H7 (cell line): ENCODE data around the gene APLP2. TPM values are rescaled to one million over a fixed set of nuclear protein-coding genes. Genes with fewer than 3 reads are reported as not detected.
A peak's percentile ranks its signal among the peaks of the same experiment; 100 is the strongest.

ENCODE experiments used
- DNase-seq: peaks from one replicate; pipeline ENCODE4 v3.0.0; 2012
- H3K27me3 ChIP-seq: 2 replicates; pipeline ENCODE4 v1.6.0; 2011; ENCODE audit warnings: mild to moderate bottlenecking, low read length; ENCODE audit not compliant: control insufficient read depth, insufficient read depth
- H3K36me3 ChIP-seq: replicated peaks from 2 replicates; pipeline ENCODE4 v1.5.1; 2011; ENCODE audit warnings: low read length; ENCODE audit not compliant: control insufficient read depth, insufficient read depth
- H3K4me3 ChIP-seq: 2 replicates; pipeline ENCODE4 v1.5.1; 2011; ENCODE audit warnings: low read depth, mild to moderate bottlenecking, control low read depth, low read length, moderate library complexity; ENCODE audit not compliant: insufficient read depth
- total RNA-seq: library from RNA; depleted of rRNA; stranded (reverse); fragments of >200 nt; shearing (Covaris generic); gene quantifications from 2 replicates; pipeline ENCODE4 v1.2.3, GENCODE V29; 2014

Gene APLP2
- total RNA-seq, 1 experiment from 2014 or later: 257 TPM

- Histone ChIP-seq H3K36me3 (peaks cover 43% of the 10 kb centered on the region), H3K4me3 (no peak overlapping the region), H3K27me3 (no peaks in the 10 kb centered on the region)
- no peak for DNase-seq
Measured at GRCh38 chr11:130127509-130127908, 57.8 kb downstream of the APLP2 start.

GRCh38 chr11:130128626-130129025 lies 58.9 kb downstream of the APLP2 start:
- no peak for DNase-seq
- Histone ChIP-seq H3K4me3 (no peak overlapping the region), H3K36me3 (peaks cover 44% of the 10 kb centered on the region), H3K27me3 (no peaks in the 10 kb centered on the region)

- peaks cover 46% of the 10 kb centered on the region for H3K36me3 ChIP-seq
- no peak for DNase-seq
- no peaks in the 10 kb centered on the region for H3K27me3 ChIP-seq
- no peak overlapping the region for H3K4me3 ChIP-seq
Measured at GRCh38 chr11:130129922-130130321, 60.2 kb downstream of the APLP2 start.

- peak; percentile 87 for DNase-seq
- H3K36me3 ChIP-seq: peaks cover 53% of the 10 kb centered on the region
- no peaks in the 10 kb centered on the region for H3K27me3 ChIP-seq
- no peak overlapping the region for H3K4me3 ChIP-seq
Measured at GRCh38 chr11:130131961-130132850, 62.5 kb downstream of the APLP2 start.

- H3K27me3 ChIP-seq: no peaks in the 10 kb centered on the region
- H3K36me3 ChIP-seq: peaks cover 43% of the 10 kb centered on the region
- no peak for DNase-seq
Measured at GRCh38 chr11:130133716-130134115, 64.0 kb downstream of the APLP2 start.

GRCh38 chr11:130136107-130136506 lies 66.4 kb downstream of the APLP2 start:
- Histone ChIP-seq H3K36me3 (peaks cover 39% of the 10 kb centered on the region), H3K27me3 (no peaks in the 10 kb centered on the region), H3K4me3 (no peak overlapping the region)
- no peak for DNase-seq

More at GRCh38 chr11:130133716-130134115, 64.0 kb downstream of the APLP2 start:
- H3K4me3 ChIP-seq: no peak overlapping the region

GRCh38 chr11:130137999-130138398 lies 68.3 kb downstream of the APLP2 start:
- Histone ChIP-seq H3K4me3 (no peak overlapping the region), H3K27me3 (no peaks in the 10 kb centered on the region), H3K36me3 (peaks cover 42% of the 10 kb centered on the region)
- no peak for DNase-seq

GRCh38 chr11:130139401-130139800 lies 69.7 kb downstream of the APLP2 start:
- Histone ChIP-seq H3K4me3 (no peak overlapping the region), H3K27me3 (no peaks in the 10 kb centered on the region), H3K36me3 (peaks cover 38% of the 10 kb centered on the region)
- DNase-seq: no peak

- DNase-seq: no peak
- Histone ChIP-seq H3K27me3 (no peaks in the 10 kb centered on the region), H3K4me3 (no peak overlapping the region), H3K36me3 (peaks cover 29% of the 10 kb centered on the region)
Measured at GRCh38 chr11:130141561-130142341, 72.1 kb downstream of the APLP2 start.

- no peak for DNase-seq
- H3K4me3 ChIP-seq: no peak overlapping the region
- peaks cover 23% of the 10 kb centered on the region for H3K36me3 ChIP-seq
- no peaks in the 10 kb centered on the region for H3K27me3 ChIP-seq
Measured at GRCh38 chr11:130144141-130144540, 74.4 kb downstream of the APLP2 start.

GRCh38 chr11:130144861-130145281 lies 75.2 kb downstream of the APLP2 start:
- H3K36me3 ChIP-seq: peaks cover 18% of the 10 kb centered on the region
- no peak for DNase-seq
- H3K4me3 ChIP-seq: no peak overlapping the region
- no peaks in the 10 kb centered on the region for H3K27me3 ChIP-seq

- peaks cover 14% of the 10 kb centered on the region for H3K36me3 ChIP-seq
- no peak overlapping the region for H3K4me3 ChIP-seq
- DNase-seq: no peak
- no peaks in the 10 kb centered on the region for H3K27me3 ChIP-seq
Measured at GRCh38 chr11:130145311-130145812, 75.7 kb downstream of the APLP2 start.

GRCh38 chr11:130145975-130146776 lies 76.5 kb downstream of the APLP2 start:
- no peaks in the 10 kb centered on the region for H3K27me3 ChIP-seq
- H3K4me3 ChIP-seq: no peak overlapping the region
- H3K36me3 ChIP-seq: peaks cover 13% of the 10 kb centered on the region
- peak; percentile 91 for DNase-seq

GRCh38 chr11:130146796-130147195 lies 77.1 kb downstream of the APLP2 start:
- DNase-seq: no peak
- H3K4me3 ChIP-seq: no peak overlapping the region
- peaks cover 12% of the 10 kb centered on the region for H3K36me3 ChIP-seq
- no peaks in the 10 kb centered on the region for H3K27me3 ChIP-seq
